H9 (cell line): ENCODE data around the gene RPL15. TPM values are rescaled to one million over a fixed set of nuclear protein-coding genes. Genes with fewer than 3 reads are reported as not detected.

Experiments used
- DNase-seq: peaks from one replicate; pipeline ENCODE4 v3.0.0-alpha.2; 2017
- H2AFZ ChIP-seq: one replicate; pipeline ENCODE4 v1.6.1; 2013; ENCODE audit warnings: mild to moderate bottlenecking, low read length, control low read depth, moderate library complexity
- H2AK5ac ChIP-seq: 2 replicates; pipeline ENCODE4 v1.6.1; 2013; ENCODE audit warnings: low read length, control low read depth, mixed read lengths; ENCODE audit not compliant: insufficient read length
- H2BK120ac ChIP-seq: one replicate; pipeline ENCODE4 v1.6.1; 2013; ENCODE audit warnings: low read depth, mild to moderate bottlenecking, low read length, control low read depth, inconsistent platforms; ENCODE audit not compliant: poor library complexity, severe bottlenecking
- H2BK12ac ChIP-seq: 2 replicates; pipeline ENCODE4 v1.6.1; 2013; ENCODE audit warnings: low read length, control low read depth, mixed read lengths, low read depth; ENCODE audit not compliant: insufficient read length
- H2BK15ac ChIP-seq: 2 replicates; pipeline ENCODE4 v1.6.1; 2013; ENCODE audit warnings: low read depth, low read length, control low read depth
- H2BK20ac ChIP-seq: one replicate; pipeline ENCODE4 v1.6.1; 2013; ENCODE audit warnings: low read depth, mild to moderate bottlenecking, low read length, control low read depth, inconsistent platforms; ENCODE audit not compliant: poor library complexity, severe bottlenecking
- H2BK5ac ChIP-seq: 2 replicates; pipeline ENCODE4 v1.6.1; 2013; ENCODE audit warnings: low read length, control low read depth, mixed read lengths; ENCODE audit not compliant: insufficient read length
- H3K14ac ChIP-seq: 2 replicates; pipeline ENCODE4 v1.6.1; 2013; ENCODE audit warnings: low read length, control low read depth; ENCODE audit not compliant: insufficient read depth
- H3K18ac ChIP-seq: 2 replicates; pipeline ENCODE4 v1.6.1; 2013; ENCODE audit warnings: low read depth, mild to moderate bottlenecking, mixed read lengths, low read length, control low read depth; ENCODE audit not compliant: insufficient read length
- H3K23ac ChIP-seq: 2 replicates; pipeline ENCODE4 v1.6.1; 2013; ENCODE audit warnings: low read length, control low read depth, mixed read lengths, low read depth; ENCODE audit not compliant: insufficient read length
- H3K23me2 ChIP-seq: 2 replicates; pipeline ENCODE4 v1.6.1; 2013; ENCODE audit warnings: low read depth, mild to moderate bottlenecking, mixed read lengths, low read length, control low read depth; ENCODE audit not compliant: insufficient read length, poor library complexity, severe bottlenecking
- H3K27ac ChIP-seq: 2 replicates; pipeline ENCODE4 v1.5.1; 2013; ENCODE audit warnings: low read length, control low read depth, mixed read lengths, low read depth; ENCODE audit not compliant: insufficient read length
- H3K27me3 ChIP-seq: 2 replicates; pipeline ENCODE4 v1.6.1; 2013; ENCODE audit warnings: low read length, control low read depth, inconsistent platforms; ENCODE audit not compliant: insufficient read depth
- H3K4ac ChIP-seq: 2 replicates; pipeline ENCODE4 v1.6.1; 2013; ENCODE audit warnings: low read depth, mild to moderate bottlenecking, control low read depth, inconsistent platforms, low read length, moderate library complexity
- H3K4me1 ChIP-seq: 2 replicates; pipeline ENCODE4 v1.6.1; 2013; ENCODE audit warnings: low read length, control low read depth, inconsistent platforms; ENCODE audit not compliant: insufficient read depth
- H3K4me2 ChIP-seq: 2 replicates; pipeline ENCODE4 v1.6.1; 2013; ENCODE audit warnings: low read length, control low read depth, mixed read lengths; ENCODE audit not compliant: insufficient read length, insufficient read depth
- H3K56ac ChIP-seq: 2 replicates; pipeline ENCODE4 v1.6.1; 2013; ENCODE audit warnings: low read depth, mild to moderate bottlenecking, mixed read lengths, low read length, control low read depth; ENCODE audit not compliant: insufficient read length
- H3K79me1 ChIP-seq: 2 replicates; pipeline ENCODE4 v1.6.1; 2013; ENCODE audit warnings: low read depth, mild to moderate bottlenecking, moderate library complexity, low read length, control low read depth, inconsistent platforms; ENCODE audit not compliant: insufficient read depth, poor library complexity, severe bottlenecking
- H3K79me2 ChIP-seq: 2 replicates; pipeline ENCODE4 v1.6.1; 2013; ENCODE audit warnings: low read length, control low read depth, inconsistent platforms; ENCODE audit not compliant: insufficient read depth
- H3K9ac ChIP-seq: 2 replicates; pipeline ENCODE4 v1.6.1; 2013; ENCODE audit warnings: low read length, control low read depth, mixed read lengths; ENCODE audit not compliant: insufficient read length; ENCODE audit errors: extremely low read depth
- H3K9me3 ChIP-seq: one replicate; pipeline ENCODE4 v1.6.1; 2013; ENCODE audit warnings: low read depth, low read length, inconsistent platforms; ENCODE audit not compliant: control insufficient read depth
- H3T11ph ChIP-seq: one replicate; pipeline ENCODE4 v1.6.1; 2013; ENCODE audit warnings: mild to moderate bottlenecking, low read length, control low read depth, inconsistent platforms
- H4K20me1 ChIP-seq: one replicate; pipeline ENCODE4 v1.6.1; 2013; ENCODE audit not compliant: control insufficient read depth, insufficient read length, insufficient read depth
- H4K5ac ChIP-seq: 2 replicates; pipeline ENCODE4 v1.6.1; 2013; ENCODE audit warnings: low read depth, mild to moderate bottlenecking, mixed read lengths, low read length, control low read depth; ENCODE audit not compliant: insufficient read length
- H4K8ac ChIP-seq: replicated peaks from 2 replicates; pipeline ENCODE4 v1.6.1; 2013; ENCODE audit warnings: low read length, control low read depth, mixed read lengths, low read depth; ENCODE audit not compliant: insufficient read length
- H4K91ac ChIP-seq: 2 replicates; pipeline ENCODE4 v1.6.1; 2013; ENCODE audit warnings: low read depth, mild to moderate bottlenecking, moderate library complexity, mixed read lengths, low read length, control low read depth; ENCODE audit not compliant: insufficient read length
- H3K27ac Mint-ChIP-seq, 3 experiments: 2 replicates in 2 of 3; 3 replicates in 1 of 3; pipeline ENCODE4 v1.8.0; 2020 to 2021; ENCODE audit warnings: mixed read lengths in 3 of 3, mild to moderate bottlenecking in 1 of 3, moderate library complexity in 1 of 3
- H3K27me3 Mint-ChIP-seq: 2 replicates; pipeline ENCODE4 v1.8.0; 2021; ENCODE audit warnings: low read depth, mild to moderate bottlenecking, moderate library complexity, mixed read lengths
- H3K36me3 Mint-ChIP-seq, 3 experiments: 2 replicates in 2 of 3; 3 replicates in 1 of 3; pipeline ENCODE4 v1.8.0; 2020 to 2021; ENCODE audit warnings: low read depth in 3 of 3, mixed read lengths in 3 of 3; ENCODE audit not compliant: insufficient read depth in 1 of 3
- H3K4me1 Mint-ChIP-seq, 2 experiments: 2 replicates each; pipeline ENCODE4 v1.8.0; 2020; ENCODE audit warnings: mixed read lengths in 2 of 2
- H3K4me3 Mint-ChIP-seq, 2 experiments: 2 replicates in 1 of 2; 3 replicates in 1 of 2; pipeline ENCODE4 v1.8.0; 2020 to 2021; ENCODE audit warnings: mild to moderate bottlenecking in 2 of 2, mixed read lengths in 2 of 2, moderate library complexity in 1 of 2
- H3K9me3 Mint-ChIP-seq, 2 experiments: 2 replicates in 1 of 2; 3 replicates in 1 of 2; pipeline ENCODE4 v1.8.0; 2020; ENCODE audit warnings: mild to moderate bottlenecking in 2 of 2, mixed read lengths in 2 of 2, moderate library complexity in 1 of 2
- WGBS: extraction: QIAGEN DNeasy Blood & Tissue Kit; methylation state at CpG from one replicate; pipeline ENCODE4 v1.1.7; 2013; ENCODE audit warnings: missing lambda C conversion rate, low lambda C conversion rate, mixed read lengths; ENCODE audit not compliant: insufficient read length; ENCODE audit errors: extremely low coverage; 5-methylcytosine and 5-hydroxymethylcytosine counted together
- total RNA-seq: library from RNA; stranded (reverse); gene quantifications from 2 replicates; pipeline ENCODE4 v1.2.1, GENCODE V29; 2021
- TF ChIP-seq, protein P1 (sequence below): fragments of 200-600 bp; sonication (generic); conservative IDR thresholded peaks from 3 replicates; pipeline ENCODE4 v1.8.0; 2021; ENCODE audit warnings: antibody characterized with exemption, mild to moderate bottlenecking

RPL15 gene
- total RNA-seq, 1 experiment from 2014 or later, result 2,794 TPM

DNA sequence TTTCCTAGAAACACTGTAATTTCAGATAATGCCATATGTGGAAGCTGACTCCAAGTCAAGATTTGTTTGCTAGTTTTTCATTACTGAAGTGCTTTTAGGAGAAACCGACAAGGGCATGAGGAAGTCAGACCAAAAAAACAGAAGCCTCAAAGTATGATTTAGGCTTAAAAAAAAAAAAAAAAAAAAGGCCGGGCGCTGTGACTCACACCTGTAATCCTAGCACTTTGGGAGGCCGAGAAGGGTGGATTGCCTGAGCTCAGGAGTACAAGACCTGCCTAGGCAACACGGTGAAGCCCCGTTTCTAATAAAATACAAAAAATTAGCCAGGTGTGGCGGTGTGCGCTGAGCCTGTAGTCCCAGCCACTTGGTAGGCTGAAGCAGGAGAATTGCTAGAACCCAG lies 11.6 kb downstream of the RPL15 start:
- peaks cover 10 to 11% of the 10 kb centered on the region in 2 experiments for H3K4me1 Mint-ChIP-seq
- Histone ChIP-seq H2BK120ac (no peak overlapping the region), H3T11ph (no peak overlapping the region), H2AK5ac (no peak overlapping the region), H3K27ac (no peak overlapping the region), H4K8ac (no peak overlapping the region), H3K9ac (no peak overlapping the region), H3K18ac (no peak overlapping the region), H4K20me1 (no peaks in the 10 kb centered on the region), H2BK20ac (no peak overlapping the region), H3K27me3 (no peaks in the 10 kb centered on the region), H2BK5ac (no peak overlapping the region), H2BK15ac (no peak overlapping the region), H4K91ac (no peak overlapping the region), H3K14ac (no peak overlapping the region), H3K4me1 (no peaks in the 10 kb centered on the region; the same call in 1 of the 2 replicates), H3K79me1 (no peaks in the 10 kb centered on the region), H3K4ac (no peak overlapping the region), H2BK12ac (no peak overlapping the region), H3K23me2 (no peaks in the 10 kb centered on the region), H3K9me3 (no peaks in the 10 kb centered on the region), H4K5ac (no peak overlapping the region), H3K79me2 (no peaks in the 10 kb centered on the region), H3K4me2 (no peak overlapping the region), H2AFZ (no peak overlapping the region), H3K56ac (no peak overlapping the region), H3K23ac (no peak overlapping the region)
- H3K9me3 Mint-ChIP-seq, result no peaks in the 10 kb centered on the region
- H3K36me3 Mint-ChIP-seq, result no peaks in the 10 kb centered on the region
- no peak for DNase-seq
- no CpG with 5 or more reads among the region's 8 CpGs for WGBS
- no peak overlapping the region for H3K4me3 Mint-ChIP-seq
- TF ChIP-seq, protein P1, sequence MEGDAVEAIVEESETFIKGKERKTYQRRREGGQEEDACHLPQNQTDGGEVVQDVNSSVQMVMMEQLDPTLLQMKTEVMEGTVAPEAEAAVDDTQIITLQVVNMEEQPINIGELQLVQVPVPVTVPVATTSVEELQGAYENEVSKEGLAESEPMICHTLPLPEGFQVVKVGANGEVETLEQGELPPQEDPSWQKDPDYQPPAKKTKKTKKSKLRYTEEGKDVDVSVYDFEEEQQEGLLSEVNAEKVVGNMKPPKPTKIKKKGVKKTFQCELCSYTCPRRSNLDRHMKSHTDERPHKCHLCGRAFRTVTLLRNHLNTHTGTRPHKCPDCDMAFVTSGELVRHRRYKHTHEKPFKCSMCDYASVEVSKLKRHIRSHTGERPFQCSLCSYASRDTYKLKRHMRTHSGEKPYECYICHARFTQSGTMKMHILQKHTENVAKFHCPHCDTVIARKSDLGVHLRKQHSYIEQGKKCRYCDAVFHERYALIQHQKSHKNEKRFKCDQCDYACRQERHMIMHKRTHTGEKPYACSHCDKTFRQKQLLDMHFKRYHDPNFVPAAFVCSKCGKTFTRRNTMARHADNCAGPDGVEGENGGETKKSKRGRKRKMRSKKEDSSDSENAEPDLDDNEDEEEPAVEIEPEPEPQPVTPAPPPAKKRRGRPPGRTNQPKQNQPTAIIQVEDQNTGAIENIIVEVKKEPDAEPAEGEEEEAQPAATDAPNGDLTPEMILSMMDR, result no peak
- no peaks in the 10 kb centered on the region for H3K27me3 Mint-ChIP-seq
- no peak overlapping the region for H3K27ac Mint-ChIP-seq
